Osteocyte (in vitro differentiated cells): ENCODE measurements around the gene SLC38A8. TPM values are rescaled to one million over a fixed set of nuclear protein-coding genes. Genes with fewer than 3 reads are reported as not detected.

Experiments
- DNase-seq: peaks from one replicate; pipeline ENCODE4 v3.0.0; 2021; ENCODE audit warnings: mixed read lengths; ENCODE audit not compliant: unreplicated experiment; ENCODE audit errors: extremely low spot score
- H3K27ac Mint-ChIP-seq: one replicate; pipeline ENCODE4 v1.8.0; 2021; ENCODE audit warnings: mild to moderate bottlenecking, mixed read lengths; ENCODE audit not compliant: unreplicated experiment
- H3K27me3 Mint-ChIP-seq: one replicate; pipeline ENCODE4 v1.8.0; 2021; ENCODE audit warnings: mixed read lengths; ENCODE audit not compliant: unreplicated experiment
- H3K36me3 Mint-ChIP-seq: one replicate; pipeline ENCODE4 v1.8.0; 2021; ENCODE audit warnings: mixed read lengths; ENCODE audit not compliant: unreplicated experiment
- H3K4me1 Mint-ChIP-seq: one replicate; pipeline ENCODE4 v1.8.0; 2021; ENCODE audit warnings: mixed read lengths; ENCODE audit not compliant: unreplicated experiment
- H3K4me3 Mint-ChIP-seq: one replicate; pipeline ENCODE4 v1.8.0; 2021; ENCODE audit warnings: mild to moderate bottlenecking, moderate library complexity, mixed read lengths; ENCODE audit not compliant: unreplicated experiment
- H3K9me3 Mint-ChIP-seq: one replicate; pipeline ENCODE4 v1.8.0; 2021; ENCODE audit warnings: mixed read lengths; ENCODE audit not compliant: unreplicated experiment
- CTCF ChIP-seq: fragments of 200-600 bp; sonication (generic); IDR thresholded peaks from 2 replicates; pipeline ENCODE4 v1.5.0; 2021; ENCODE audit warnings: antibody characterized with exemption, mild to moderate bottlenecking, moderate library complexity
- total RNA-seq: library from RNA; stranded (reverse); gene quantifications from 2 replicates; pipeline ENCODE4 v1.2.1, GENCODE V29; 2021

The SLC38A8 gene
- total RNA-seq, 1 donor from 2014 or later = not detected

- no peak for DNase-seq
- H3K27ac Mint-ChIP-seq = no peak overlapping the region
- TF ChIP-seq CTCF = no peak
Observed at GRCh38 chr16:83979441-83979840, 63.2 kb downstream of the SLC38A8 start.

GRCh38 chr16:83978401-83978904 lies 64.1 kb downstream of the SLC38A8 start:
- no peaks in the 10 kb centered on the region for H3K36me3 Mint-ChIP-seq

More at GRCh38 chr16:83979441-83979840, 63.2 kb downstream of the SLC38A8 start:
- no peaks in the 10 kb centered on the region for H3K36me3 Mint-ChIP-seq
- H3K9me3 Mint-ChIP-seq = peaks cover 17% of the 10 kb centered on the region
- H3K4me3 Mint-ChIP-seq = no peak overlapping the region
- H3K27me3 Mint-ChIP-seq = peaks cover 11% of the 10 kb centered on the region
- peaks cover 2% of the 10 kb centered on the region for H3K4me1 Mint-ChIP-seq

DNA sequence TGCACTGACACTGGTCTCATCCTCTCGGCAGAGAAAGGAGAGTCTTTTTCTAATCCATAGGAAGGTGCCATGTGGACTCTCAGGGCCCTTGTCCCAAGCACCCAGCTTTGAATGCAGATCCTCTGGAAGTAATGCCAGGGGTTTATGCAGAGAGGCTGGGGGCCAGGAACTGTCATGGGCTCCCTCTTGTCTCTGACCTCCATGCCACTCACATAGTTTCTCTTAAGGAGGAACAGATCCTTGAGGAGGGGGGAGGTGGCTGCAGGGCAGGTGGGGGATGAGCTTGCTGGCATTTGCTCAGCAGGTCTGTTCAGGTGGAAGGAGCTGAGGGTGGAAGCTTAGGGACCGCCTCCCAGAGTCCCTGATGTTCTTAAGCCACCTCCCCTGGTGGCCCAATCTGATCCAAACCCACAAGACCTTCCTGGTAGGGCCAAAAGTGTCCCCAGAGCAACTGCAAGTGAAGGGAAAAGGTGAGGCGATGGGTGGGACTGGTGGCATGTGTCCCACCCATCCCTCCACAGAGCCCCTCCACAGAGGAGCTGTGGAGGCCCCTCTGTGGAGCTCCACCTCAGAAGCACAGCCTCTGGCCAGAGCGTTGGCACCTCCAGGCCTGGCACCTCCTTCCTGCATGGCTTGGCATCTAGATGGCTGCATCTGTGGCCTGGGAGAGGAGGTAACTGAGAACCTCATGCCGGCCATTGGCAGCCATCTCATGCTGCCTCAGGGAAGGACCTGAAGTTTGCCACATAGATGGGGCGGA lies 65.4 kb downstream of the SLC38A8 start:
- Mint-ChIP-seq H3K4me3 (no peak overlapping the region), H3K27ac (no peak overlapping the region), H3K36me3 (no peaks in the 10 kb centered on the region), H3K27me3 (peaks cover 1% of the 10 kb centered on the region), H3K4me1 (no peaks in the 10 kb centered on the region), H3K9me3 (peaks cover 15% of the 10 kb centered on the region)
- DNase-seq = no peak
- no peak for TF ChIP-seq CTCF

More at GRCh38 chr16:83978401-83978904, 64.1 kb downstream of the SLC38A8 start:
- DNase-seq = no peak
- Mint-ChIP-seq H3K9me3 (peaks cover 17% of the 10 kb centered on the region), H3K27me3 (peaks cover 9% of the 10 kb centered on the region), H3K27ac (no peak overlapping the region), H3K4me1 (no peaks in the 10 kb centered on the region), H3K4me3 (no peak overlapping the region)
- TF ChIP-seq CTCF = no peak

GRCh38 chr16:83975590-83976260 lies 66.9 kb downstream of the SLC38A8 start:
- H3K4me1 Mint-ChIP-seq = no peaks in the 10 kb centered on the region
- H3K27ac Mint-ChIP-seq = no peak overlapping the region
- TF ChIP-seq CTCF = no peak
- no peak for DNase-seq
- no peaks in the 10 kb centered on the region for H3K36me3 Mint-ChIP-seq
- no peaks in the 10 kb centered on the region for H3K27me3 Mint-ChIP-seq
- H3K9me3 Mint-ChIP-seq = peaks cover 13% of the 10 kb centered on the region
- H3K4me3 Mint-ChIP-seq = no peak overlapping the region

DNA sequence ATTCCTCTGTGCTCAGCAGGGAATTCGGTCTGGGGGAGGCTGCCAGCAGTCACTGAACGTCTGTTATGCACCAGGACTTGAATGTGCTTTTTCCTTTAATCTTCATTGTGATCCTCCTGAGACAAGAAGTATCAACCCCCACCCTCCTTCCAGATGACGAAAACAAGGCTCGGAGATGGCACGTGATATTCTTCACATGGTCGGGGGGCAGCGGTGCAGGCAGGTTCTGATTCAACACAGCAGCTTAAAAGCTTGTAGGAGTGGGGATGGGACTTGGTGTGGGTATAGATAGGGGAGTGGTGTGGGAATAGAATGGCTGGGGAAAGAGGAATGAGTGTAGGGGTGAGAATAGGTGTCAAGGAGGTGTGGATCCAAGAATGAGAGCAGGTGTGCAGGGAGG lies 68.1 kb downstream of the SLC38A8 start:
- TF ChIP-seq CTCF = no peak
- peaks cover 13% of the 10 kb centered on the region for H3K9me3 Mint-ChIP-seq
- no peaks in the 10 kb centered on the region for H3K4me1 Mint-ChIP-seq
- peaks cover 6% of the 10 kb centered on the region for H3K27me3 Mint-ChIP-seq
- H3K4me3 Mint-ChIP-seq = no peak overlapping the region
- no peak overlapping the region for H3K27ac Mint-ChIP-seq
- H3K36me3 Mint-ChIP-seq = no peaks in the 10 kb centered on the region
- no peak for DNase-seq
